Measurements from ENCODE around the gene XCR1. TPM values are rescaled to one million over a fixed set of nuclear protein-coding genes. Genes with fewer than 3 reads are reported as not detected.

Gene XCR1
- total and polyA plus RNA-seq, 2 experiments from 2014 or later, result not detected

- Histone ChIP-seq H3K4me2 (peak overlapping the region; percentile 64), H3F3A (replicated peaks; ENCODE audit: low read depth) (no peaks in the 10 kb centered on the region), H2AFZ (no peak overlapping the region), H3K9me2 (ENCODE audit: insufficient read depth) (no peaks in the 10 kb centered on the region), H3K36me3 (ENCODE audit: insufficient read depth) (no peaks in the 10 kb centered on the region), H3K79me2 (replicated peaks; ENCODE audit: insufficient read depth) (peaks cover 70% of the 10 kb centered on the region), H3K27ac (ENCODE audit: low read depth) (no peak overlapping the region), H3K4me1 (ENCODE audit: insufficient read depth) (peaks cover 30% of the 10 kb centered on the region), H3K4me3 (no peak overlapping the region), H3K27me3 (ENCODE audit: insufficient read depth) (peaks cover 7% of the 10 kb centered on the region; the same call in 1 of the 2 replicates), H4K20me1 (replicated peaks; ENCODE audit: insufficient read depth) (peaks cover under 1% of the 10 kb centered on the region)
- Mint-ChIP-seq H3K4me3 (peak overlapping the region; percentile 8; the same call in 1 of the 3 replicates), H3K27me3 (ENCODE audit: insufficient read depth, low read depth, poor library complexity) (peaks cover 11% of the 10 kb centered on the region), H3K4me1 (peaks cover 34% of the 10 kb centered on the region), H3K36me3 (ENCODE audit: low read depth) (no peaks in the 10 kb centered on the region; the same call in 2 of the 3 replicates), H3K9me3 (no peaks in the 10 kb centered on the region; the same call in 2 of the 3 replicates), H3K27ac (no peak overlapping the region)
- TF ChIP-seq CTCF (conservative IDR thresholded peaks at IDR 0.05; ENCODE audit: low read depth in 2 of 2) (no peak), POLR2AphosphoS5 (IDR thresholded peaks at IDR 0.05; ENCODE audit: low read depth) (no peak), ZNF331 (CRISPR knock-in tag; IDR thresholded peaks at IDR 0.05; ENCODE audit: low read depth) (no peak), CREB1 (CRISPR knock-in tag; IDR thresholded peaks at IDR 0.05; ENCODE audit: low read depth) (no peak), EZH2 (IDR thresholded peaks at IDR 0.05; ENCODE audit: low read depth, unreplicated experiment) (no peak), EZH2phosphoT487 (IDR thresholded peaks at IDR 0.05; ENCODE audit: unreplicated experiment) (no peak), ZNF114 (CRISPR knock-in tag; IDR thresholded peaks at IDR 0.05) (no peak), NANOG (IDR thresholded peaks at IDR 0.05; ENCODE audit: borderline replicate concordance) (no peak), JUNB (IDR thresholded peaks at IDR 0.05; ENCODE audit: unreplicated experiment) (no peak), STAT1 (IDR thresholded peaks at IDR 0.05; ENCODE audit: unreplicated experiment) (no peak)
- TF ChIP-seq, protein P1, sequence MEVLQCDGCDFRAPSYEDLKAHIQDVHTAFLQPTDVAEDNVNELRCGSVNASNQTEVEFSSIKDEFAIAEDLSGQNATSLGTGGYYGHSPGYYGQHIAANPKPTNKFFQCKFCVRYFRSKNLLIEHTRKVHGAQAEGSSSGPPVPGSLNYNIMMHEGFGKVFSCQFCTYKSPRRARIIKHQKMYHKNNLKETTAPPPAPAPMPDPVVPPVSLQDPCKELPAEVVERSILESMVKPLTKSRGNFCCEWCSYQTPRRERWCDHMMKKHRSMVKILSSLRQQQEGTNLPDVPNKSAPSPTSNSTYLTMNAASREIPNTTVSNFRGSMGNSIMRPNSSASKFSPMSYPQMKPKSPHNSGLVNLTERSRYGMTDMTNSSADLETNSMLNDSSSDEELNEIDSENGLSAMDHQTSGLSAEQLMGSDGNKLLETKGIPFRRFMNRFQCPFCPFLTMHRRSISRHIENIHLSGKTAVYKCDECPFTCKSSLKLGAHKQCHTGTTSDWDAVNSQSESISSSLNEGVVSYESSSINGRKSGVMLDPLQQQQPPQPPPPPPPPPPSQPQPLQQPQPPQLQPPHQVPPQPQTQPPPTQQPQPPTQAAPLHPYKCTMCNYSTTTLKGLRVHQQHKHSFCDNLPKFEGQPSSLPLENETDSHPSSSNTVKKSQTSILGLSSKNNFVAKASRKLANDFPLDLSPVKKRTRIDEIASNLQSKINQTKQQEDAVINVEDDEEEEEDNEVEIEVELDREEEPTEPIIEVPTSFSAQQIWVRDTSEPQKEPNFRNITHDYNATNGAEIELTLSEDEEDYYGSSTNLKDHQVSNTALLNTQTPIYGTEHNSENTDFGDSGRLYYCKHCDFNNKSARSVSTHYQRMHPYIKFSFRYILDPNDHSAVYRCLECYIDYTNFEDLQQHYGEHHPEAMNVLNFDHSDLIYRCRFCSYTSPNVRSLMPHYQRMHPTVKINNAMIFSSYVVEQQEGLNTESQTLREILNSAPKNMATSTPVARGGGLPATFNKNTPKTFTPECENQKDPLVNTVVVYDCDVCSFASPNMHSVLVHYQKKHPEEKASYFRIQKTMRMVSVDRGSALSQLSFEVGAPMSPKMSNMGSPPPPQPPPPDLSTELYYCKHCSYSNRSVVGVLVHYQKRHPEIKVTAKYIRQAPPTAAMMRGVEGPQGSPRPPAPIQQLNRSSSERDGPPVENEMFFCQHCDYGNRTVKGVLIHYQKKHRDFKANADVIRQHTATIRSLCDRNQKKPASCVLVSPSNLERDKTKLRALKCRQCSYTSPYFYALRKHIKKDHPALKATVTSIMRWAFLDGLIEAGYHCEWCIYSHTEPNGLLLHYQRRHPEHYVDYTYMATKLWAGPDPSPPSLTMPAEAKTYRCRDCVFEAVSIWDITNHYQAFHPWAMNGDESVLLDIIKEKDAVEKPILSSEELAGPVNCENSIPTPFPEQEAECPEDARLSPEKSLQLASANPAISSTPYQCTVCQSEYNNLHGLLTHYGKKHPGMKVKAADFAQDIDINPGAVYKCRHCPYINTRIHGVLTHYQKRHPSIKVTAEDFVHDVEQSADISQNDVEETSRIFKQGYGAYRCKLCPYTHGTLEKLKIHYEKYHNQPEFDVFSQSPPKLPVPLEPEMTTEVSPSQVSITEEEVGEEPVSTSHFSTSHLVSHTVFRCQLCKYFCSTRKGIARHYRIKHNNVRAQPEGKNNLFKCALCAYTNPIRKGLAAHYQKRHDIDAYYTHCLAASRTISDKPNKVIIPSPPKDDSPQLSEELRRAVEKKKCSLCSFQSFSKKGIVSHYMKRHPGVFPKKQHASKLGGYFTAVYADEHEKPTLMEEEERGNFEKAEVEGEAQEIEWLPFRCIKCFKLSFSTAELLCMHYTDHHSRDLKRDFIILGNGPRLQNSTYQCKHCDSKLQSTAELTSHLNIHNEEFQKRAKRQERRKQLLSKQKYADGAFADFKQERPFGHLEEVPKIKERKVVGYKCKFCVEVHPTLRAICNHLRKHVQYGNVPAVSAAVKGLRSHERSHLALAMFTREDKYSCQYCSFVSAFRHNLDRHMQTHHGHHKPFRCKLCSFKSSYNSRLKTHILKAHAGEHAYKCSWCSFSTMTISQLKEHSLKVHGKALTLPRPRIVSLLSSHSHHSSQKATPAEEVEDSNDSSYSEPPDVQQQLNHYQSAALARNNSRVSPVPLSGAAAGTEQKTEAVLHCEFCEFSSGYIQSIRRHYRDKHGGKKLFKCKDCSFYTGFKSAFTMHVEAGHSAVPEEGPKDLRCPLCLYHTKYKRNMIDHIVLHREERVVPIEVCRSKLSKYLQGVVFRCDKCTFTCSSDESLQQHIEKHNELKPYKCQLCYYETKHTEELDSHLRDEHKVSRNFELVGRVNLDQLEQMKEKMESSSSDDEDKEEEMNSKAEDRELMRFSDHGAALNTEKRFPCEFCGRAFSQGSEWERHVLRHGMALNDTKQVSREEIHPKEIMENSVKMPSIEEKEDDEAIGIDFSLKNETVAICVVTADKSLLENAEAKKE (CRISPR knock-in tag; IDR thresholded peaks at IDR 0.05), result no peak
- ATAC-seq (peak; percentile 3), DNase-seq (ENCODE audit: low spot score) (no peak)
Observed at GRCh38 chr3:45992133-45992729, 35.1 kb downstream of the XCR1 start.
